Endothelial cell of umbilical vein (primary cell): ENCODE results near the gene CIB1. TPM values are rescaled to one million over a fixed set of nuclear protein-coding genes. Genes with fewer than 3 reads are reported as not detected.
A peak's percentile ranks its signal among the peaks of the same experiment; 100 is the strongest.

ENCODE experiments used
- BruUV-seq: library from RNA; stranded (reverse); fragments of 400-500 nt; replicated peaks from 2 replicates; lab custom pipeline; 2021; lab: Mats Ljungman, UMichigan
- CTCF ChIA-PET: fragments of 300-600, 350-600 bp; sonication (Branson Sonifier 250); formaldehyde crosslinking; loops from one replicate; lab custom pipeline; 2021; ENCODE audit warnings: antibody characterized with exemption, inconsistent platforms; lab: Charles Lee
- POLR2A ChIA-PET: fragments of 300-600, 350-600 bp; sonication (Branson Sonifier 250); formaldehyde crosslinking; loops from one replicate; lab custom pipeline; 2021; ENCODE audit warnings: antibody characterized with exemption, inconsistent platforms; lab: Charles Lee
- DNase-seq: peaks from one replicate; pipeline ENCODE4 v3.0.0-alpha.2; 2011; ENCODE audit warnings: low read depth, low spot score
- FAIRE-seq: peaks from 2 replicates; lab custom pipeline; 2011; peaks lifted over from hg19 to GRCh38; lab: Jason Lieb, UNC
- H2AFZ ChIP-seq: 2 replicates; pipeline ENCODE4 v1.6.0; 2012; ENCODE audit warnings: low read depth, low read length, control low read depth, inconsistent platforms
- H3K27ac ChIP-seq: 2 replicates; pipeline ENCODE4 v1.5.1; 2011; ENCODE audit warnings: low read depth, mild to moderate bottlenecking, control low read depth, low read length, moderate library complexity; ENCODE audit not compliant: insufficient read depth
- H3K27me3 ChIP-seq, 2 experiments: 2 replicates each; pipeline versions ENCODE4 v1.6.0 to v1.6.1; 2011; ENCODE audit warnings: low read length in 2 of 2, mixed read lengths in 1 of 2; ENCODE audit not compliant: control insufficient read depth in 2 of 2, insufficient read depth in 2 of 2
- H3K36me3 ChIP-seq, 2 experiments: 2 replicates in 1 of 2; 3 replicates in 1 of 2; pipeline ENCODE4 v1.5.1; 2011; ENCODE audit warnings: low read length in 2 of 2, mild to moderate bottlenecking in 1 of 2, moderate library complexity in 1 of 2; ENCODE audit not compliant: control insufficient read depth in 2 of 2, insufficient read depth in 2 of 2; ENCODE audit errors: extremely low read depth in 1 of 2
- H3K4me1 ChIP-seq: 3 replicates; pipeline ENCODE4 v1.5.1; 2011; ENCODE audit warnings: mild to moderate bottlenecking, low read length; ENCODE audit not compliant: control insufficient read depth, insufficient read depth; ENCODE audit errors: extremely low read depth
- H3K4me2 ChIP-seq: 2 replicates; pipeline ENCODE4 v1.6.1; 2011; ENCODE audit warnings: low read length, control low read depth, mixed read lengths; ENCODE audit not compliant: insufficient read depth
- H3K4me3 ChIP-seq, 3 experiments: fragments of 200-600 bp in 1 of 3; sonication (generic), shearing (Covaris generic) in 1 of 3; replicated peaks in 1 of 3; 2 replicates each; pipeline ENCODE4 v1.5.1; 2011 to 2016; ENCODE audit warnings: control low read depth in 3 of 3, low read length in 3 of 3, mild to moderate bottlenecking in 2 of 3, inconsistent platforms in 1 of 3, low read depth in 1 of 3, moderate library complexity in 1 of 3; ENCODE audit not compliant: insufficient read depth in 1 of 3
- H3K79me2 ChIP-seq: 2 replicates; pipeline ENCODE4 v1.6.0; 2012; ENCODE audit warnings: low read length, inconsistent platforms; ENCODE audit not compliant: control insufficient read depth, insufficient read depth
- H3K9ac ChIP-seq: replicated peaks from 2 replicates; pipeline ENCODE3; 2011; ENCODE audit warnings: low read length, control low read depth; ENCODE audit not compliant: insufficient read depth; ENCODE audit errors: extremely low read depth
- H3K9me1 ChIP-seq: replicated peaks from 3 replicates; pipeline ENCODE4 v1.6.0; 2011; ENCODE audit warnings: mild to moderate bottlenecking, low read length; ENCODE audit not compliant: control insufficient read depth, insufficient read depth; ENCODE audit errors: extremely low read depth
- H3K9me3 ChIP-seq: replicated peaks from 2 replicates; pipeline ENCODE4 v1.5.1; 2012; ENCODE audit warnings: low read length, inconsistent platforms; ENCODE audit not compliant: control insufficient read depth, insufficient read depth
- H4K20me1 ChIP-seq: replicated peaks from 2 replicates; pipeline ENCODE3; 2011; ENCODE audit warnings: mild to moderate bottlenecking, low read length; ENCODE audit not compliant: control insufficient read depth, insufficient read depth; ENCODE audit errors: extremely low read depth
- EZH2 ChIP-seq: IDR thresholded peaks from 2 replicates; pipeline ENCODE4 v1.6.1; 2012; ENCODE audit warnings: borderline replicate concordance, low read depth, mild to moderate bottlenecking, moderate library complexity, low read length, inconsistent platforms; ENCODE audit not compliant: severe bottlenecking
- FOS ChIP-seq: IDR thresholded peaks from 2 replicates; pipeline ENCODE4 v1.6.1; 2011; ENCODE audit warnings: mild to moderate bottlenecking, low read length, moderate library complexity, borderline replicate concordance; ENCODE audit not compliant: insufficient read depth
- GATA2 ChIP-seq: IDR thresholded peaks from 2 replicates; pipeline ENCODE4 v1.7.0; 2011; ENCODE audit warnings: low read depth, mild to moderate bottlenecking, moderate library complexity, mixed read lengths, low read length; ENCODE audit not compliant: insufficient read length, insufficient read depth
- JUN ChIP-seq: IDR thresholded peaks from 2 replicates; pipeline ENCODE4 v1.6.1; 2011; ENCODE audit warnings: borderline replicate concordance, low read depth; ENCODE audit not compliant: insufficient read length, insufficient read depth
- MYC ChIP-seq: IDR thresholded peaks from one replicate; pipeline ENCODE4 v1.6.1; 2011; ENCODE audit warnings: mild to moderate bottlenecking, low read depth, low read length
- POLR2A ChIP-seq: IDR thresholded peaks from 2 replicates; pipeline ENCODE4 v1.6.1; 2012; ENCODE audit warnings: low read depth, mild to moderate bottlenecking, control low read depth, low read length
- POLR2AphosphoS5 ChIP-seq: IDR thresholded peaks from 2 replicates; pipeline ENCODE4 v1.6.1; 2012; ENCODE audit warnings: low read depth, mild to moderate bottlenecking, control low read depth, low read length, moderate library complexity; ENCODE audit not compliant: insufficient read depth
- dilution Hi-C: fragments of 300-500 bp; cut with MboI; formaldehyde crosslinking; loops from one replicate; pipeline ENCODE4 v1.15.0; 2019; ENCODE audit warnings: low sequenced_read_pairs; ENCODE audit not compliant: extremely low pct_ligation_motif_present
- intact Hi-C: fragments of 100-400 bp; cut with micrococcal nuclease; formaldehyde crosslinking; loops from one replicate; pipeline ENCODE4 v1.10.0; 2022
- polyA plus RNA-seq, 4 experiments: library from polyadenylated mRNA; depleted of rRNA in 3 of 4; stranded (reverse) in 3 of 4; unstranded in 1 of 4; fragments of >200 nt; gene quantifications; 2 replicates each; pipeline versions ENCODE4 v1.2.1 to v1.2.3, GENCODE V29; 2011 to 2012; ENCODE audit warnings: missing spikeins in 1 of 4
- total RNA-seq: library from RNA; stranded (reverse); gene quantifications from 2 replicates; pipeline ENCODE4 v1.2.3, GENCODE V29; 2021
- TF ChIP-seq, protein P1 (sequence below), 2 donors: IDR thresholded peaks; 1 replicate in 1 of 2; 2 replicates in 1 of 2; pipeline ENCODE4 v1.5.1; 2011; ENCODE audit warnings: low read length in 2 of 2, mild to moderate bottlenecking in 2 of 2, moderate library complexity in 2 of 2, control low read depth in 1 of 2, inconsistent platforms in 1 of 2, low read depth in 1 of 2; ENCODE audit not compliant: insufficient read depth in 1 of 2; ENCODE audit errors: extremely low read depth in 1 of 2
- TF ChIP-seq, protein P2 (sequence below): IDR thresholded peaks from 2 replicates; pipeline ENCODE4 v1.6.1; 2011; ENCODE audit not compliant: insufficient read depth, insufficient read length

CIB1 gene
- total and polyA plus RNA-seq, 2 donors (not counting 3 experiments of a cell fraction or from before 2014, with no cell fraction given): 58.3 to 105 TPM

- Histone ChIP-seq H3K9ac (no peak overlapping the region), H3K36me3 (no peaks in the 10 kb centered on the region), H3K9me1 (no peaks in the 10 kb centered on the region), H3K79me2 (peaks cover 16% of the 10 kb centered on the region), H3K4me2 (peak overlapping the region; percentile 23), H4K20me1 (no peaks in the 10 kb centered on the region), H2AFZ (no peak overlapping the region), H3K9me3 (no peaks in the 10 kb centered on the region), H3K4me3 (no peak overlapping the region), H3K27ac (peak overlapping the region; percentile 51), H3K4me1 (peaks cover 60% of the 10 kb centered on the region), H3K27me3 (no peaks in the 10 kb centered on the region)
- TF ChIP-seq, protein P1, sequence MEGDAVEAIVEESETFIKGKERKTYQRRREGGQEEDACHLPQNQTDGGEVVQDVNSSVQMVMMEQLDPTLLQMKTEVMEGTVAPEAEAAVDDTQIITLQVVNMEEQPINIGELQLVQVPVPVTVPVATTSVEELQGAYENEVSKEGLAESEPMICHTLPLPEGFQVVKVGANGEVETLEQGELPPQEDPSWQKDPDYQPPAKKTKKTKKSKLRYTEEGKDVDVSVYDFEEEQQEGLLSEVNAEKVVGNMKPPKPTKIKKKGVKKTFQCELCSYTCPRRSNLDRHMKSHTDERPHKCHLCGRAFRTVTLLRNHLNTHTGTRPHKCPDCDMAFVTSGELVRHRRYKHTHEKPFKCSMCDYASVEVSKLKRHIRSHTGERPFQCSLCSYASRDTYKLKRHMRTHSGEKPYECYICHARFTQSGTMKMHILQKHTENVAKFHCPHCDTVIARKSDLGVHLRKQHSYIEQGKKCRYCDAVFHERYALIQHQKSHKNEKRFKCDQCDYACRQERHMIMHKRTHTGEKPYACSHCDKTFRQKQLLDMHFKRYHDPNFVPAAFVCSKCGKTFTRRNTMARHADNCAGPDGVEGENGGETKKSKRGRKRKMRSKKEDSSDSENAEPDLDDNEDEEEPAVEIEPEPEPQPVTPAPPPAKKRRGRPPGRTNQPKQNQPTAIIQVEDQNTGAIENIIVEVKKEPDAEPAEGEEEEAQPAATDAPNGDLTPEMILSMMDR (IDR thresholded peaks at IDR 0.05; ENCODE audit: extremely low read depth in 1 of 2, insufficient read depth in 1 of 2, low read depth in 1 of 2, low read length in 2 of 2): no peak
- BruUV-seq: no TSS peak
- intact Hi-C loops: no loop called here
- CTCF ChIA-PET: interaction anchor here (1.4 to 3.5 kb wide), 3 partner anchors 10 to 19 kb away, joined by 3 to 20 read pairs (median 5); partner anchors contain the start of gene TTLL13
- dilution Hi-C loops: no loop called here
- DNase-seq (no peak), FAIRE-seq (no peak)
- POLR2A ChIA-PET: interaction anchor here (1.5 kb wide), 1 partner anchor 29 kb away, joined by 8 read pairs; the partner anchor contains the start of genes CIB1 and GDPGP1
Observed at GRCh38 chr15:90262426-90262825, 28.7 kb upstream of the CIB1 start.

DNA sequence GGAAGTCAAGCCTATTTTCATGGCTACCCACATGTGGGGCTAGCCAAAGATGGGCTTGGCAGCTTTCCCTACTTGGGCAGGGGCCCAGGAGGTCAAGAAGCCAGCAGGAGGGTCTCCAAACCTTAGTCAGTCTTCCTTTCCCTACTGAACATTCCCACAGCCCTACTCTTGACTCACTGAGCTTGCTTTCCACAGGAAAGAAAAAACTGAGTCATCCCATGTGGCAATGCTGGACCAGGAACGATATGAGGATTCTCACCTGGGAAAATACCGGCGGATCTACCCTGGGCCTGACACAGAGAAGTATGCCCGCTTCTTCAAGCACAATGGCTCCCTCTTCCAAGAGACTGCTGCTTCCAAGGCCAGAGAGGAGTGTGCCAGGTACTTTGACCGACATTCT is 28.1 kb upstream of the CIB1 start:
- H3K4me1 ChIP-seq: peaks cover 54% of the 10 kb centered on the region
- peak overlapping the region; percentile 51 for H3K27ac ChIP-seq
- peak; percentile 99 for FAIRE-seq
- dilution Hi-C loops: no loop called here
- no TSS peak for BruUV-seq
- H3K4me2 ChIP-seq: peak overlapping the region; percentile 23
- H4K20me1 ChIP-seq: no peaks in the 10 kb centered on the region
- DNase-seq: peak; percentile 92
- no peak overlapping the region for H2AFZ ChIP-seq
- no peaks in the 10 kb centered on the region for H3K9me1 ChIP-seq
- no peak overlapping the region for H3K4me3 ChIP-seq
- POLR2A ChIA-PET: interaction anchor here (1.5 kb wide), 2 partner anchors 12 to 28 kb away, joined by 6 to 8 read pairs; partner anchors contain the start of genes CIB1, GDPGP1 and TTLL13
- H3K27me3 ChIP-seq: no peaks in the 10 kb centered on the region
- CTCF ChIA-PET: interaction anchor here (0.7 to 3.5 kb wide), 5 partner anchors 10 to 41 kb away, joined by 3 to 20 read pairs (median 5); partner anchors contain the start of genes CIB1, GDPGP1 and TTLL13
- peaks cover 10% of the 10 kb centered on the region for H3K79me2 ChIP-seq
- intact Hi-C loops: no loop called here
- no peak overlapping the region for H3K9ac ChIP-seq
- no peaks in the 10 kb centered on the region for H3K9me3 ChIP-seq
- no peaks in the 10 kb centered on the region for H3K36me3 ChIP-seq
- TF ChIP-seq JUN (peak; percentile 74), MYC (no peak), POLR2A (no peak), EZH2 (no peak), FOS (peak; percentile 97), GATA2 (peak; percentile 53), POLR2AphosphoS5 (no peak)
- TF ChIP-seq, protein P1 (IDR thresholded peaks at IDR 0.05; ENCODE audit: extremely low read depth in 1 of 2, insufficient read depth in 1 of 2, low read depth in 1 of 2, low read length in 2 of 2): no peak
- TF ChIP-seq, protein P2, sequence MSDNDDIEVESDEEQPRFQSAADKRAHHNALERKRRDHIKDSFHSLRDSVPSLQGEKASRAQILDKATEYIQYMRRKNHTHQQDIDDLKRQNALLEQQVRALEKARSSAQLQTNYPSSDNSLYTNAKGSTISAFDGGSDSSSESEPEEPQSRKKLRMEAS: no peak
